Measurements from ENCODE around the gene ZSCAN9. TPM values are rescaled to one million over a fixed set of nuclear protein-coding genes. Genes with fewer than 3 reads are reported as not detected.

Gene ZSCAN9
- total and polyA plus RNA-seq, 4 donors = 1.3 to 4.8 (median 2.6) TPM

DNA sequence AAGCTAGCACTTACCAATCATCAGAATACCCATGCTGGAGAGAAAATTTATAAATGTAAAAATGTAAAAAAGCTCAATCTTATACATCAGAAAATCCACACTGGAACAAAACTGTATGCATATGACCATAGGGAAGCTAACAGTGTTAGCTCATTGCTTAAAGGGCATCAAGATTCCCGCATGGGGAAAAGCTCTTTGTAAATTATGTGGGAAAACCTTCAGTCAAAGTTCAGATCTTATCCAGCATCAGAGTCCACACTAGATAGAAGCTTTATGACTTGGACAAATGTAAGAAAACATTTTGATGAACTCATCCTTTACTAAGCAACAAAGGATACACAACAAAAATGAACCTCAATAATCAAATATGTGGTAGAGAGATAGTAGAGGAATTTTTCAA is 48.7 kb upstream of the ZSCAN9 start:
- Histone ChIP-seq H3K9me3 (ENCODE audit: control insufficient read depth in 4 of 4, low read length in 3 of 4) (peaks cover 2 to 12% (median 6%) of the 10 kb centered on the region in 4 donors), H3K27me3 (ENCODE audit: control insufficient read depth in 4 of 4, insufficient read depth in 4 of 4, low read length in 3 of 4) (peaks cover 0 to 2% (median under 1%) of the 10 kb centered on the region in 4 donors), H3K4me1 (ENCODE audit: control insufficient read depth in 4 of 4, insufficient read depth in 4 of 4, low read length in 3 of 4) (no peaks in the 10 kb centered on the region), H3K4me3 (ENCODE audit: low read depth in 1 of 3, low read length in 3 of 3) (no peak overlapping the region), H3K27ac (ENCODE audit: low read depth in 1 of 2, low read length in 2 of 2) (no peak overlapping the region), H3K9ac (ENCODE audit: low read depth in 1 of 2, low read length in 2 of 2) (no peak overlapping the region), H3K36me3 (ENCODE audit: control insufficient read depth in 4 of 4, insufficient read depth in 3 of 4, low read depth in 1 of 4, low read length in 3 of 4) (no peaks in the 10 kb centered on the region)
- TF ChIP-seq FOXA1 (IDR thresholded peaks at IDR 0.05) (no peak), GABPA (IDR thresholded peaks at IDR 0.05 in 1 of 2, conservative IDR thresholded peaks at IDR 0.05 in 1 of 2) (no peak), SP1 (IDR thresholded peaks at IDR 0.05) (no peak), RAD21 (IDR thresholded peaks at IDR 0.05) (no peak), FOXA2 (IDR thresholded peaks at IDR 0.05) (no peak), ATF3 (IDR thresholded peaks at IDR 0.05) (no peak), HNF4G (IDR thresholded peaks at IDR 0.05) (no peak), ZBTB33 (IDR thresholded peaks at IDR 0.05) (no peak), HNF4A (conservative IDR thresholded peaks at IDR 0.05) (no peak), TAF1 (conservative IDR thresholded peaks at IDR 0.05) (no peak), YY1 (IDR thresholded peaks at IDR 0.05) (no peak), EGR1 (IDR thresholded peaks at IDR 0.05; ENCODE audit: low read depth in 2 of 2) (no peak), REST (IDR thresholded peaks at IDR 0.05) (no peak), JUND (IDR thresholded peaks at IDR 0.05) (no peak)
- no peak for DNase-seq (ENCODE audit: low spot score)
- WGBS = 85% methylated on average over 1 of the region's 1 CpG

DNA sequence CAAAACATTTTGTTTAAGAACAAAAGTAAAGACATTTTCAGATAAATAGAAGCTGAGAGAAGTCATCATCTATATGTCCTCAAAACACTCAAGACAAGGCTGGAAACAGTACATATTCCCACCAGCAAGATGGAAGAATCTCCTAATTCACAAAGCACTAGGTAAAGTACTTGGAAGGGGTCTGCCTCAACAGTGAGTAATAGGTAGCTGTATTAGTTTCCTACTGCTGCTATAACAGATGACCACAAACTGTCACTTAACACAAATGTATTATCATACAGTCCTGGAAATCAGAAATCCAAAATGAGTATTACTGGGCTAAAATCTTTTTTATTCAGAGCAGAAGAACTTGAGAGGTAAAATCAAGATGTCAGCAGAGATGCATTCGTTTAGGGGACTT is 42.8 kb upstream of the ZSCAN9 start:
- peaks cover 0 to 4% (median under 1%) of the 10 kb centered on the region in 4 donors for H3K27me3 ChIP-seq (ENCODE audit: control insufficient read depth in 4 of 4, insufficient read depth in 4 of 4, low read length in 3 of 4)
- TF ChIP-seq RXRA (IDR thresholded peaks at IDR 0.05) = no peak
- TF ChIP-seq, protein P1, sequence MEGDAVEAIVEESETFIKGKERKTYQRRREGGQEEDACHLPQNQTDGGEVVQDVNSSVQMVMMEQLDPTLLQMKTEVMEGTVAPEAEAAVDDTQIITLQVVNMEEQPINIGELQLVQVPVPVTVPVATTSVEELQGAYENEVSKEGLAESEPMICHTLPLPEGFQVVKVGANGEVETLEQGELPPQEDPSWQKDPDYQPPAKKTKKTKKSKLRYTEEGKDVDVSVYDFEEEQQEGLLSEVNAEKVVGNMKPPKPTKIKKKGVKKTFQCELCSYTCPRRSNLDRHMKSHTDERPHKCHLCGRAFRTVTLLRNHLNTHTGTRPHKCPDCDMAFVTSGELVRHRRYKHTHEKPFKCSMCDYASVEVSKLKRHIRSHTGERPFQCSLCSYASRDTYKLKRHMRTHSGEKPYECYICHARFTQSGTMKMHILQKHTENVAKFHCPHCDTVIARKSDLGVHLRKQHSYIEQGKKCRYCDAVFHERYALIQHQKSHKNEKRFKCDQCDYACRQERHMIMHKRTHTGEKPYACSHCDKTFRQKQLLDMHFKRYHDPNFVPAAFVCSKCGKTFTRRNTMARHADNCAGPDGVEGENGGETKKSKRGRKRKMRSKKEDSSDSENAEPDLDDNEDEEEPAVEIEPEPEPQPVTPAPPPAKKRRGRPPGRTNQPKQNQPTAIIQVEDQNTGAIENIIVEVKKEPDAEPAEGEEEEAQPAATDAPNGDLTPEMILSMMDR (IDR thresholded peaks at IDR 0.05; ENCODE audit: low read depth, low read length, missing input control) = no peak
- TF ChIP-seq NR2F2 (IDR thresholded peaks at IDR 0.05) = no peak
- TF ChIP-seq ATF3 (IDR thresholded peaks at IDR 0.05) = no peak
- TF ChIP-seq GABPA (IDR thresholded peaks at IDR 0.05 in 1 of 2, conservative IDR thresholded peaks at IDR 0.05 in 1 of 2) = no peak
- no peak for TF ChIP-seq RAD21 (IDR thresholded peaks at IDR 0.05)
- TF ChIP-seq FOXA2 (IDR thresholded peaks at IDR 0.05) = no peak
- TF ChIP-seq REST (IDR thresholded peaks at IDR 0.05) = no peak
- TF ChIP-seq JUND (IDR thresholded peaks at IDR 0.05) = no peak
- TF ChIP-seq SP1 (IDR thresholded peaks at IDR 0.05) = no peak
- TF ChIP-seq HNF4G (IDR thresholded peaks at IDR 0.05) = no peak
- TF ChIP-seq YY1 (IDR thresholded peaks at IDR 0.05) = no peak
- TF ChIP-seq EGR1 (IDR thresholded peaks at IDR 0.05; ENCODE audit: low read depth in 2 of 2) = no peak
- H3K4me1 ChIP-seq (ENCODE audit: control insufficient read depth in 4 of 4, insufficient read depth in 4 of 4, low read length in 3 of 4) = no peaks in the 10 kb centered on the region
- WGBS = 46% methylated on average over 1 of the region's 1 CpG
- no peaks in the 10 kb centered on the region for H3K36me3 ChIP-seq (ENCODE audit: control insufficient read depth in 4 of 4, insufficient read depth in 3 of 4, low read depth in 1 of 4, low read length in 3 of 4)
- peaks cover 4 to 18% (median 9%) of the 10 kb centered on the region in 4 donors for H3K9me3 ChIP-seq (ENCODE audit: control insufficient read depth in 4 of 4, low read length in 3 of 4)
- no peak for DNase-seq (ENCODE audit: low spot score)
- H3K27ac ChIP-seq (ENCODE audit: low read depth in 1 of 2, low read length in 2 of 2) = no peak overlapping the region
- no peak overlapping the region for H3K4me3 ChIP-seq (ENCODE audit: low read depth in 1 of 3, low read length in 3 of 3)
- no peak overlapping the region for H3K9ac ChIP-seq (ENCODE audit: low read depth in 1 of 2, low read length in 2 of 2)
